Stimulated activated CD4-positive, alpha-beta T cell treated with anti-CD3 and anti-CD28 coated beads, Interleukin-2, amount 100 ng/mL, for 48 hours (primary cell): ENCODE results near the gene DCDC2C.
"Not testable (repeated sequence)": the region's sequence is repeated elsewhere in the genome, so short reads cannot be mapped to it uniquely, and the experiment has no call there.

Experiments used
- DNase-seq, 2 donors: peaks; one replicate each; pipeline ENCODE4 v3.0.0-alpha.2; 2020

The DCDC2C gene, protein sequence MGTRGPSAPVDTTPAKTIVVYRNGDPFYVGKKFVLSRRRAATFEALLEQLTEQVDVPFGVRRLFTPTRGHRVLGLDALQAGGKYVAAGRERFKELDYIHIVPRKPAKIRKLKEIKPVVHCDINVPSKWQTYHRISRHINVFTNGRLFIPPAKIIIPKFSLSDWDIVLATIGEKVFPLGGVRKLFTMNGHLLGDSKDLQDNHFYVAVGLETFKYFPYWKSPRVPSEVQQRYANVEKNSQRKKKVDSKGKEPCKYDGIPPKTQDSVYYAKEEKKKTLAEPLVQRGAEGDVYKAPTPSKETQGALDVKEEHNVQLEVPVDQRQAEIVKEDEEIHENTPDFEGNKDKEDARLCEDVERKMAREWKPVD

DNA sequence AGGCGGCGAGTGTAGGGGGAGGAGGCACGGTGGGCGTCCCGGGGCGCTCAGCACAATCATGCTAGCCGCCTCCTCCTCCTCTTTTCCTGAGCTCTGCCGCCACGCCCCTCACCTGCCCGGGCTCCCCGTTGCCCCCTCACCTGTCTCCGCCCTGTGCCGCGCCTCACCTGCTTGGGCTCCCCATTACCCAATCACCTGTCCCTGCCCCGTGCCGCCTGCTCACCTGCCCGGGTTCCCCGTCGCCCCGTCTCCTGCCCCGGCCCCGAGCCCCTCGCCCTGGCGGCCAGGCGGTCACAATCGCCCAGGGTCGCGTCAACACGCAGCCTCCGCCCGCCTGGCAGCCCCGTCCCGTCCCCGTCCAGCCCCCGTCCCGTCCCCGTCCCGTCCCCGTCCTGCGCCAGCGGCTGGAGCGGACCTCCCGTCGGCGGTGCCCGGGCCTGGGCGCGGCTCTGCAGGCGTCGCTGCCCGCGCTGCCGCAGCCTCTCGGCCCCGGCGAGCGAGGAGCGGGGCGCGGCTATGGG lies at the start of gene DCDC2C:
Gene DCDC2C, plus strand, starts transcription at position 340 of the 521 bp plus-strand sequence. Its CDS starts 177 bp downstream, at position 517.
- DNase-seq: no peak

DNA sequence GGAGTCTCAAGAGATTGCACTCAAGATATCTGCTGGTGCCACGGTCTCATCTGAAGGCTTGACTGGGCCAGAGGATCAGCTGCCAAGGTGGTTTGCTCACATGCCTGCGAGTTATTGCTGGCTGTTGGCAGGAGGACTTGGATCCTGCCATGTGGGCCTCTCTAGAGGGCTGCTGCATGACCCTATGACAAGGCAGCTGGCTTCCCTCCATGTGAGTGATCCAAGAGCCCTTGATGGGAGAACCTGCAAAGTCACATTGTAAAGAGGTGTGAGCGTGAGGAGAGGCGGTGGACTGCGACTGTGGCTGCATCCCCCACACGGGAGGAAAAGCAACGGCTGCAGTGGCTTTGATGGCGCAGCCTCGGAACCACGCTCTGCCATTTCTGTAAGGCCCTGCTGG lies 49.4 kb upstream of the DCDC2C start:
- no peak for DNase-seq

DNA sequence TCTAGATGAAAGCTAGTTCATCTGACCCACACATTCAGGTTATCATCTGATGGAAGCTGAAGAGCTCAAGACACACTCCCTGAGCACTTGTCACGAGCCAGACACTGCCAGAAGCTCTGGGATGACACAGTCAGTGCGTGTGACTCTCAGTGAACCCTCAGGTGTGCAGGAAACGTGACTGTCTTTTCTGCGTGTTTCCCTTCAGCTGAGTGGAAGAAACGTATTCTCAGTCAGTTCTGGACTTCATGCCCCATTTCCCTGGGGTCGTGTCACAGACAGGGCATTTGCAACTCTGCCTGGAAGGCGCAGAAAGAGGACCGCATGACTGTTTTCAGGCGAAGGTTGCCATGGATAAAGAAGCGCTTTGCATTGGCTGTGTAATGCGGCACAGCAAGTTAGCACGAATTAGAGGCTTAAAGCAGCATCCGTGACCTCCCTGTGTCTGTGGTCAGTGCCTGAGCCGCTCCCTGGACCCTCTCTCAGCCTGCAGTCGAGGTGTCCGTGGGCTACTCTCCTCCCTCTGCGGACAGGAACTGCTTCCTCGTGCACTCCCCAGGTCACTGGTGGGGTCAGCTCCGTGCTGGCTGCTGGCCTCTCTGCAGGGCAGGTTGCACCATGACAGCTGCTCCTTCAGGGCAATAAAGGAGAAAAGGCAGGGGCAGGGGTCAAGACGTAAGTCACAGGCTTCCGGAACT lies 48.7 kb upstream of the DCDC2C start:
- DNase-seq: no peak

DNA sequence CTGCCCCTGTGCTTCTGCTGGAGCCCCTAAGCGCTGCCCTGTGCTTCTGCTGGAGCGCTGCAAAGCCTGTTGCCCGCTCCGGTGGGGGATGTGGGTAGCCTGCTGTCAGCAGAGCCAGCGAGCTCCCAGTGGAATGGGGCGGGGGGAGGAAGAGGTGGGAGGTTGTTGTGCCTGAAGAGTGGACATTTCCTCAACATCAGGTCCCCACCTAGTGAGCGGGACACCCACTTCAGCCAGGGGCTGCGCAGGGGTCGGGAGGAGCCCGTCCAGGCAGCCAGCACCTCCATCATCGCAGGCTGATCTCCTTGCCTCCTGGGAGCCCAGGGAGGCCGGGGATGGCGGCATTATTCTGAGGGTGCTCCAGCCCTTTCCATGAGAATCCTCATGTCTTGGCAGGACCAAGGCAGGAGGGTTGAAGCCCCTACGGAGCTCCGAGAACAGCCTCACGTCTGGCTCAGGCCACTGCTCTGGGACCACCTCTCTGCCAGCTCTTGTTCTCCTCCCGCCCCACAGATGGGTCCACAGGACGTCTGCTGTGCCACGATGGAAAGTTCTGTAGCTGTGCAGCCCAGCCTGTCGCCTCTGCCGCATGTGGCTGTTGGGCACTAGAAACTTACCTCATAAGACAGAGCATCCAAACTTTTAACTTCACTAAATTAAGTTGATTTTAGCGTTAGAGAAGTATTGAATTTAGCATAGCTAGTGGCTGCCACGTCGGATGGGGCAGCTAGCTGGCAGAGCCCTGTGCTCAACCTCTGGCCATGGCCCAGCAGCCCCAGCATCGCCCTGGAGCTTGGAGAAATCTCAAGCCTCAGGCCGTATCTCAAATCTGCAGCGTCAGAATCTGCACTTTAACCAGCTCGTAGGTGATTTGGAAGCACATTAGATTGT lies 47.3 kb upstream of the DCDC2C start:
- DNase-seq: no peak

DNA sequence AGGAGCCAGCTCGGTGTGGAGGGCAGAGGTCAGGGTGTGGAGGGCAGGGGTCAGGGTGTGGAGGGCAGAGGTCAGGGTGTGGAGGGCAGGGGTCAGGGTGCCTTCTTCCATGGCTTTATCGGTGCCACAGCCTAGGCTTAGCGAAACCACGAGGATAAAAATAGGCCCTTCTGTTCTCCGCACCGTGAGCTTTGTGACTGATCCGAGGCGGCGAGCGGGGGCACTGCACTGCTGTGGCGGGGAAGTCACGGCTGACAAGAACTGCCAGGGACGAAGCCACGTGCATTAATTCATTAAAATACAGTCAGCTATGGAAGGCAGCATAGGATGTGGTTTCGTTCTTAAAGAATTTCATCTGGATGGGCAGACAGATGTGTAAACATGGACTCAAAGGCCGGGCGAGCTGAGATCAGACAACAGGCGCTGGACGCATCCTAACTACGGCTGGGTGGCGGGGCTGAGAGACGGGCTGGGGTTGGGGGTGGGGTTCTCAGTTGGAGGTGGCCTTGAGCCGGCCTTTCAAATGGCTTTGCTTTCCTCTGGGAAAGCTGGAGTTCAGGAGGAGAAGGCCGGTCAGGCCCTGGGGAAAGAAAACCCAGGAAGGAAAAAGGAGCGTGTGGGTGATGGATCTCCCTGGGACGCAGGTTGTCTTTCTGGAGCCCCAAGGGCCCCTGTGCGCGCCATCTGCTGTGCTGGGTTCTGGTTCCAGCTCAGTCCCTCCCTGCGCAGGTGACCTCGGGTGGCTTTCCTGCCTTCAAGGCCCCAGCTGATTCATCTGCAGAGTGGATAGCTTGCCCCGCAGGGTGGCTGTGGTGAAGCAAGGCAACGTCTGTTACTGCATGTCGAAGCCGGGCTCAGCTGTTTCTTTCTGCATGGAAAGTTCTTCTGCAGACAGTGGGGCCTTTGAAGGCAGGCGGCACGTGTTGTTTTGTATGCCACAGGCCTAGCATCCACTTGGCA lies 46.3 kb upstream of the DCDC2C start:
- DNase-seq: no peak

DNA sequence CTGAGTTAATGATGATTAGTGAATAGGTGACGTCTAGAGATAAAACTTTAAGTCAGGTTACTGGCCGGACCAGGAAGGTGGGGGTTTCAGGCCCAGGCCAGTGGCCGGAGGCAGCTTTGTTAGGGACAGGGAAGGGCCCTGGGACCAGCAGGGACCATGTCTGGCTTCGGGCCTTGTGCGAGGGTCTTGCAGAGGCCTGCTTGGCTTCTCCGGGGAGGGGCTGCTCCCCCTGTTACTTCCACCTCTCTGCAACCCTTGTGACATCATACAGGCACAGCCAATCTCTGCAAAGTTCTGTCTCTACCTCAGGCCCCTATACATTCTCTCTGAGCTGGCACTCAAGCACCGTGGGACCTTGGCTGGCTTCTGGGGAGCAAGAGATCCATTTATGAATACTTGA lies 45.5 kb upstream of the DCDC2C start, which contains the start of gene ALLC:
Gene ALLC, plus strand, starts transcription at position 320 of the 400 bp plus-strand sequence. CDS start 12,958 bp downstream, outside the sequence.
- no peak for DNase-seq

DNA sequence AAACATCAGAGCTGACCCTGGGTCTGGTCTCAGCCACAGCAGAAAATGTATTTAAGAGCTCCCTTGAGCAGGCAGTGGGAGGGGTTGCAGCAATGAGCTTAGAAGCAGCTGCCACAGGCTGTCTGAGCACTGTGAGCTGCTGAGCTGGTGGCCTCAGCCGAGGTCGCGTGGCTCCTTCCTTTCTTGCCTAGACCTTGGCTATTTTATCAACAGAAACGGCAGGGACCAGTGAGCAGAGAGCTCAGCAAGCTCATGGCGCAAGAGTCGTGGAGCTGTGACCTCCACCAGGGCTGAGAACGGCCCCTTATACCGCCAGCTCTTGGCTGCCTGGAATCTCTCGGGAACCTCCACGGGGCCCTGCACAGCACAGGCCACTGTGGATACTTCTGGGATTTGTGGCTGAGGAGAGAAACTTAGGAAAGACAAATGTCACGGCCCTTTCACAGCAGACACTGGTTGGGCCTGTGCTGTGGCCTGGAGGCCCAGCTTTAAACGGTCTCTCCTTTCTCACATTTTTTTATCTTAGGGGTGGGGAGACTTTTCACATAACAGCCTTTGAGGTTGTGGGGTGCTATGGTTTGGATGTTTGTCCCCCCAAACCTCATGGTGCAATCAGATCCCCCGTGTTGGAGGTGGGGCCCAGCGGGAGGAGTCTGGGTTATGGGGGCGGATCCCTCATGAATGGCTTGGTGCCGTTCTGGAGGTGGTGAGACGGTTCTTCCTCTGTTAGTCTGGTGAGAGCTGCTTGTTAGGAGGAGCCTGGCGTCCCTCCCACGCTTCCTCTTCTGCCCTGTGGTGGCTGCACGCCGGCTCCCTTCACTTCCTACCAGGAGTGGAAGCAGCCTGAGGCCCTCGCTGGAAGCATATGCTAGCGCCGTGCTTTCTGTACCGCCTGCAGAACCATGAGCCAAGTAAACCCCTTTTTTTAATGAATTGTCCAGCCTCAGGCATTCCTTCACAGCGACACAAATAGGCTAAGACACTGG lies 43.6 kb upstream of the DCDC2C start:
- DNase-seq: no peak

DNA sequence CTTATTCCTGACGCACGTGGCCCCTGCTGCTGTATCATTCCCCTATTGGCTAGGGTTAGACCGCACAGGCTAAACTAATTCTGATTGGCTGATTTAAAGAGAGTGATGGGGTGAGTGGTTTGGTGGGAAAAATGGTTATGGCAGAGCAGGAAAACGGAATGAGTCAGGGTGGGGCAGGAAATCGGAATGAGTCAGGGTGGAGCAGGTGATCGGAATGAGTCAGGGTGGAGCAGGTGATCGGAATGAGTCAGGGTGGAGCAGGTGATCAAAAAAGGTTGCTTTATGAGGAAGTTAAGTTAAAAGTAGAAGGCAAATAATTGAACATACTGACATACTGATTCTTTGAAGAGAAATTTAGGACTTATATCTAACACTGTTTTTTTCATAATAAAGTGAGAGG lies 42.7 kb upstream of the DCDC2C start:
- not testable (repeated sequence) for DNase-seq

DNA sequence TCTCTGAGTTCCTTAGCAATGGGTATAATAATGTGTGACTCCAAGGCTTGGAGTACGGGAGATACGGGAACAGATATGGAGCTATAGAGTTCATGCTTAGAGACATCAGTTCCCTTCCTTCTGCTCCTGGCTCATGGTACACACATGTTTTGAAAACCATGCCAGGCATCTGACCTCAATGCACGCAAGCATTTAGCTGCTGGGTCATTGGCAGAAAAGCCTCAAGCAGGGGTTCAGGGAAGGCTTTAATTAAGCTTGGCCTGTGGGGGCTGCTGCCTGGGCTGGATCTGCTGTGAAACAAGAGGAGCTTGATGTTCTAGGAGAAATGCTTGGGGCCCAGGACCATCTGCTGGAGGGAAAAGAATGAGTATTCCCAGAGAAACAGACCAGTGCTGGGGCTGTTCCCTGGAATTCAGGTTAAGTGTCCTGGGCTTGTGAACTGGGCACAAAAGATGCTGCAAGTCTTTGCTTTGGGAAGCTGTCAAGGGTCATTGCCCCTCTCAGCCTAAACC lies 42.2 kb upstream of the DCDC2C start:
- no peak for DNase-seq

DNA sequence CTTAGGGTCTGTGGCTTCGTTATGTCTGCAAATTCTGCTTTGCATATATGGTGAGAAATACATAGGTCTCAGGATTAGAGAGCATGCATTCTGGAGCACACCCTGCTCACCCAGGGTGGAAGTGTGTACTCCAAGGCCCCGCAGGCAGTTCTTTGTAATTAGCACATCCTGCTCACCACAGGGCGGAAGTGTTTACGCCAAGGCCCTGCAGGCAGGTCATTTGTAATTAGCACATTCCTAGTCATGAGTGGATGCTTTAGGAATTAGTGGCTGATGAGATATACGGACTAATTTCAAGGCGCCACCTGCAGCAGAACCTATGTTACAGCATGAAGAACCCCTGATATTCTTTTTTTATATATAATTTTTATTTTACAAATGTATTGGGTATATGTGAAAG lies 41.1 kb upstream of the DCDC2C start:
- DNase-seq: no peak

DNA sequence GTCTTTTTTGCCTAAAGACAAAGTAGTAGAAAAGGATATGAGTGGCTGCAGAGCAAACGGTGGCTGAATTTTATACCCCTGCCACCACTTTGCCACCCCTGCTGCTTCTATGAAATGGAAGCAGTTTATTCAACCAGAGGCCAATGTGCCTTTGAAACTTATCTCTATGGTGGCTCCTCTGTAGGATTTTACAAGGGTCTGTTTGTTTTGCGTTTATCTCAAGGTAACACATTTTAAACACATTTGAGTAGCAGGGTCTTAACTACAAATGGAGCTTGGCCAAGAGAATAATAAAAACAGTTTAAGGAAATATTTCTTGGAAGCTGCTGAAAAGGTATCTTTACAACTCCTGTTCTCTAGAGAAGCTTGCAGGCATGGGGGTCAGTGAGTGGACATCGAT lies 39.3 kb upstream of the DCDC2C start:
- DNase-seq: no peak

DNA sequence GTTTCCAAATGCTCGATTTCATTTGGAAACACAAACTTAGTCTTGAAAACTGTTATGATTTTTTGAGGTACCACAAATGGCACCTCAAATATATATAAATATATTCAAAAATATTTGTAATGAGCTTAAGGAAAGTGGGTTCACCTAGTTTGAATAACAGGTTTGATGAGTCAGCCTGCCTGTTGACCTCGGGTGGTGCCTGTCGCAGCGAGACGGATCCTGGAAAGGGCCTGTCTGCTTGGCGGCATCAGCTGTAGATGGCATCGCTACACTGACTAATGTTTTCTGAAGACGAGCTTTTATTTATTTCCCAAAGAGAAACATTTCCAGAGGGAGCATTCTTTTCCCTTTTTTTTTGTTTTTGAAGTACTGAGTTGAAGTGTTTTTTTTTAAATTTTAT lies 38.5 kb upstream of the DCDC2C start:
- DNase-seq: no peak

DNA sequence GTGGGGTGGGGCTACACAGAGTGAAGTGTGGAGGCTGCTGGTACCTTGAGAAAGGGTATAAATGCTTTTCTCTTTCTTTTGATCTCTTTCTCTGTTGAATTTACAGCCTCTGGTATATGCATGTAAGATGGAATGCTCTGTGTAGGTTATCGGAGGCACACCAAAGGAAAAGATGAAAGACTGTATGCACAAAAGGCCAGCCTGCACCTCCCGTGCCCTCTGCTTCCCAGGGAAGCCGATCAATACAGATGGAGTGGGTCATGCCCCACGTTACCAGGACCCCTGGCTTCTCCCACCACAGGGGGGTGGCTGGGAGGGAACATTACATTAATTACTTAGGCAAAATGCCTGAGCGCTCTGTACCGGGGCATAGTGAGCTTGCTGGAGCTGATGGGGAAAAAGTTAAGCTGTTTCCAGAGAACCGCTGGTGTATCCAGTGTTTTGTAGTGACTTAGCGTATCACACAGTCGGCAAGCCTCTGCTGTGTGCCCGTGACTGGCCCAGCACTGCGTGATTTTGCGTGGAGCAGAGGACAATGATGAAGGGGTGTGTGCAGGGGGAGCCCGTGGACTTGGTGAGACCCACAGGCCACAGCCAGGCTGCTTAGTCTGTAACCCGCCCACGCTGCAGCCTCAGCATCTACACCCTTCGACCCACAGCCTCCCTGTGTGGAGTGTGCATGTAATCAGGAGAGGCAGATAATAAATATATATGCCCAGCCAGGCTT lies 37.3 kb upstream of the DCDC2C start:
- no peak for DNase-seq

DNA sequence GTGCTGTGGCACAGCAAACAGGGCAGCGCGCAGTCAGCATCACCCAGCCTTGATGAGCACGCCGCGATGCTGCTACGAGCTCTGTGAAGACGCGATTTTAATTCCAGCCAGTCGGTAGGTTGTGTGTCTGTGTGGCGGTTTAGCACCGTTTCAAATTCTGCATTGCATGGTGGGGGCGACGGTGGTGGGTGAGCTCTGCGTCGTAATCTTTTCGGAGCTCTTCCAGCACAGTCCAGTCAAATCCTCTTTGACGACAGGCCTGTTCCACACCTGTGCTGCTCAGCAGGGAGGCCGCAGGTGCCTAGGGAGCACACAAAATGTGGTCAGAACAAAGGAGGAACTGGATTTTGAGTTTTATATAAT lies 36.8 kb upstream of the DCDC2C start:
- DNase-seq: no peak

DNA sequence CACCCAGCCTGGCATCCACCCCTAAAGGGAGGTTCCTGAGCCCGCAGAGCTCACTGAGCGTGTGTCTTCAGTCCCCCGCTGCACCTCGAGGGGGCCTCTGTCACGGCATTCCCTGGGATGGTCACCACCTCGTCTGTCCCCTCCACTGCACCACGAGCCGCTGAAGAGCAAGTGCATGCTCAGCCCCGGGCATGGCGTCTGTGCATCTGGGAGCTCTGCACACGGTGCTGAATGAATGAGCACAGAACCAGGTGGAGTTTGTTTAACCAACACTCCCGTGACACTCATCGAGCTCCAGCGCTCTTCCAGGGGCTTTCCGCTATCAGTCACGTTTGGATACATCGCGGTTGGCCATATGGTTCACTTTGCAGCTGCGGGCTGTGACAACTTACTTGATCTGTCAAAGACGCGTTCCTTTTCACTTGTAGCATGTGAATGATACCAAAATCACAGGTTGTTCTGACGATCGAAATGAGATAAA lies 36.2 kb upstream of the DCDC2C start:
- DNase-seq: no peak

DNA sequence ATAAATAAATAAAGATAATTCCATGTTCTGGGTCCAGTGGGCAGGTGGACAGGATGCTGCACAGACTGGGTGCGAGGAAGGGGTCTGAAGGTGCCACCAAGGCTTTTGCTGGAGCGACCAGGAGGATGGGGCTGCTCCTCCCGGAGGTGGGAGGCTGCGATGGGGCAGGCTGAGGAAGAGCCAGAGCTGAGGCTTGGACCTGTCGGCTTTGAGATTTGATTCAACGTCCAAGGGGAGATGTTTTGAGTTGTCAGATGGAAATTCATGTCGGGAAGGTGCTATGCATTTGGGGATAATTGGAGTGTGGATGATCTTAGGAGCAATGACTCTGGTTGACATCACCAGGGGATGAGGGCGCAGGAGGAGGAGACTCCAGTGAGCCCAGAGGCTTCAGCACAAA lies 33.7 kb upstream of the DCDC2C start:
- no peak for DNase-seq

DNA sequence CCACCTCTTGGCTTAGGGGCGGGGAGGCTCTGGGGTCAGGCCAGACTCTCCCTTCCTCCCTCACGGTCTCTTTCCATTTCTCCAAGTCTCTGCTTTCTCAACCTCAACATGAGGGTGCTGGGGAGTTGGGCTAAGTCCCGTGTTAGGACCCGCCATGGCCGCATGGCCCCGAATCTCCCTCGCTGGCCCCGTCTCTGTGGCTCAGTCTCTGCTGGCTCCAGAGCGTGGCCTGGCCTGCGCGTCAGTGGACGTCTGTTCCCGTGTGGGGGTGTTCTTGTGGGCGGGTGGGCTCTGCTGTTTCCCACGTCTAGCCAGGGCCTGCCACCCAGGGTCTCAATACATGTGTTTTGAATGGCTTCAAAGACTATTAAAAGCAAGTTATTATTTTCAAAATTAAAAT lies 33.0 kb upstream of the DCDC2C start:
- no peak for DNase-seq

DNA sequence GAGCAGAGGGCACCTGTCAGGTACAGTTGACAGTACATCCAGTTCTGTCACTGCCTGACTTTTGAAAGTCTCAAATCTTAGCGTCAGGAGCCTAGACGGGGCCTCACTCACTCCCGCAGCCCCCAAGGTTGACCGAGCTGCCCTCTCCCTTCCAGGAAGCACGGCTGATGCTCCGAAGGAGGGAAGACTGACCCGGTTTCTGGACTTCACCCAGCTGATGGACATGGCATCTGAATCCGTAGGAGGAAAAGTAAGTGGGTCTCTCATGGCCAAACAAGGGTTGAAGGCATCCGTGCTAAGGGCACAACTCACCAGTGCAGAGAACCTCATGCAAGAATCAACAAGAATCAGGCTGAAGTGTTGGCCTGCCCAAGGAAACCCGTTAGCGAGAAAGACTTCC lies 32.4 kb upstream of the DCDC2C start:
- no peak for DNase-seq

DNA sequence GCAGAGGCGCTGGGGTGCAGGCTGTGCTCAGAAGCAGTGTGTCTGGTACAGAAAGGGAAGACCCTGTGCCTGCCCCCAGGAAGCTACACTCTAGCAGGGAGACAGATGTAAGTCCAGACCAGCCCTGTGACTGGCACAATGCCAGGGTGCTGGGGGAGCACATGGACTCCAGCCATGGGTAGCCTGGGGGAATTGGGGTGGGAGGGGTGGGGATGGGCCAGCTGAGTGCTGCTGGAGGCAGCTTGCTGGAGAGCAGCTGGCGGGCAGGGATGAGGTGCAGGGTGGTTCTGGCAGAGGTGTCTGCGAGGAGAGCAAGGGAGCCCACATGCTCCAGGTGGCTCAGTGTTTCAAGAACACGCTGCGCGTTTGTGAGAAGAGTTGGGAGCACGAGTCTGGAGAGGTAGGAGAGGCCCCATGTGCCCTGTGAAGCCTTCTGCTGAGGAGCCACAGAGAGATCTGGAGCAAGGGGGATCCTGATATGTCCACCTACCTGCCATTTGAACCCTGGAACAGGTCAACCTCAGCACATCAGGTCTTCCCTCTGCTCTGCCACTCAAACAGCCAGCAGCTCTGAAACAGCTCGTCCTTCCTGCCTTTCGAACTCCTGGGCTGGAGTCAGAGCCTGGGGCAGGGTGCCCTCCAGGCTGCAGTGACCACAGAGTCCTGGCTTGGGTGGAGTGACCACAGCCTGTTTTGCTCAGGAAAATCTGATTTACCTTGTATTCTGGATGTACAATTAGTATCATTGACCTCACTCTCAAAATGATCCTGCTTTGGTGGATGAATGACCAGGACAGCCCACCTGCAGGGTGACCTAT lies 30.3 kb upstream of the DCDC2C start:
- DNase-seq: no peak
